ENCODE measurements around the gene TTBK2. TPM values are rescaled to one million over a fixed set of nuclear protein-coding genes. Genes with fewer than 3 reads are reported as not detected.

TTBK2 gene
- total RNA-seq, 1 experiment from 2014 or later = 25.5 TPM

- Mint-ChIP-seq H3K36me3 (ENCODE audit: insufficient read depth, unreplicated experiment) (no peaks in the 10 kb centered on the region), H3K9me3 (ENCODE audit: unreplicated experiment) (no peaks in the 10 kb centered on the region), H3K27me3 (ENCODE audit: insufficient read depth, unreplicated experiment) (no peaks in the 10 kb centered on the region), H3K4me3 (ENCODE audit: unreplicated experiment) (no peak overlapping the region), H3K27ac (ENCODE audit: low read depth, unreplicated experiment) (no peak overlapping the region), H3K4me1 (ENCODE audit: insufficient read depth, unreplicated experiment) (peaks cover 6% of the 10 kb centered on the region)
- DNase-seq (ENCODE audit: unreplicated experiment) = no peak
- no TSS peak for BruUV-seq (replicated peaks)
- no peak for TF ChIP-seq CTCF (IDR thresholded peaks at IDR 0.05; ENCODE audit: unreplicated experiment)
- intact Hi-C loops (cut with micrococcal nuclease) = no loop called here
- ChIA-PET POLR2A (interaction anchor here (1.3 kb wide), 1 partner anchor 14 kb away, joined by 5 read pairs; no protein-coding TSS in a partner anchor), CTCF (interaction anchor here (0.7 kb wide), 1 partner anchor 1178 kb away, joined by 3 read pairs; no protein-coding TSS in a partner anchor)
These were observed 44.4 kb downstream of the TTBK2 start for GRCh38 chr15:42876224-42876623.

GRCh38 chr15:42868683-42869082 is 51.9 kb downstream of the TTBK2 start:
- no peak overlapping the region for H3K4me3 Mint-ChIP-seq (ENCODE audit: unreplicated experiment)
- DNase-seq (ENCODE audit: unreplicated experiment) = no peak
- POLR2A ChIA-PET = interaction anchor here (0.6 kb wide), 1 partner anchor 9 kb away, joined by 3 read pairs; no protein-coding TSS in a partner anchor
- no peaks in the 10 kb centered on the region for H3K27me3 Mint-ChIP-seq (ENCODE audit: insufficient read depth, unreplicated experiment)
- intact Hi-C loops (cut with micrococcal nuclease) = no loop called here
- TF ChIP-seq CTCF (IDR thresholded peaks at IDR 0.05; ENCODE audit: unreplicated experiment) = no peak
- H3K27ac Mint-ChIP-seq (ENCODE audit: low read depth, unreplicated experiment) = no peak overlapping the region
- H3K4me1 Mint-ChIP-seq (ENCODE audit: insufficient read depth, unreplicated experiment) = peaks cover 10% of the 10 kb centered on the region
- peaks cover 15% of the 10 kb centered on the region for H3K36me3 Mint-ChIP-seq (ENCODE audit: insufficient read depth, unreplicated experiment)
- no peaks in the 10 kb centered on the region for H3K9me3 Mint-ChIP-seq (ENCODE audit: unreplicated experiment)
- BruUV-seq (replicated peaks) = no TSS peak
- CTCF ChIA-PET = no interaction called here

- no peak for TF ChIP-seq CTCF (IDR thresholded peaks at IDR 0.05; ENCODE audit: unreplicated experiment)
- Mint-ChIP-seq H3K27ac (ENCODE audit: low read depth, unreplicated experiment) (no peak overlapping the region), H3K9me3 (ENCODE audit: unreplicated experiment) (no peaks in the 10 kb centered on the region), H3K4me1 (ENCODE audit: insufficient read depth, unreplicated experiment) (peaks cover 20% of the 10 kb centered on the region), H3K36me3 (ENCODE audit: insufficient read depth, unreplicated experiment) (peaks cover 22% of the 10 kb centered on the region), H3K27me3 (ENCODE audit: insufficient read depth, unreplicated experiment) (no peaks in the 10 kb centered on the region), H3K4me3 (ENCODE audit: unreplicated experiment) (no peak overlapping the region)
- intact Hi-C loops (cut with micrococcal nuclease) = no loop called here
- ChIA-PET CTCF (no interaction called here), POLR2A (no interaction called here)
- no TSS peak for BruUV-seq (replicated peaks)
- peak; percentile 6 for DNase-seq (ENCODE audit: unreplicated experiment)
These were observed 56.9 kb downstream of the TTBK2 start for GRCh38 chr15:42863572-42864239.

GRCh38 chr15:42858999-42859789 is 61.4 kb downstream of the TTBK2 start:
- TF ChIP-seq CTCF (IDR thresholded peaks at IDR 0.05; ENCODE audit: unreplicated experiment) = no peak
- DNase-seq (ENCODE audit: unreplicated experiment) = no peak
- Mint-ChIP-seq H3K4me1 (ENCODE audit: insufficient read depth, unreplicated experiment) (peaks cover 15% of the 10 kb centered on the region), H3K36me3 (ENCODE audit: insufficient read depth, unreplicated experiment) (peaks cover 15% of the 10 kb centered on the region), H3K9me3 (ENCODE audit: unreplicated experiment) (no peaks in the 10 kb centered on the region), H3K27me3 (ENCODE audit: insufficient read depth, unreplicated experiment) (no peaks in the 10 kb centered on the region), H3K27ac (ENCODE audit: low read depth, unreplicated experiment) (no peak overlapping the region), H3K4me3 (ENCODE audit: unreplicated experiment) (no peak overlapping the region)
- CTCF ChIA-PET = no interaction called here
- intact Hi-C loops (cut with micrococcal nuclease) = no loop called here
- POLR2A ChIA-PET = interaction anchor here (0.7 to 1.5 kb wide), 3 partner anchors 10 to 23 kb away, joined by 3 to 5 read pairs (median 3); no protein-coding TSS in a partner anchor
- no TSS peak for BruUV-seq (replicated peaks)

Measured in MCF 10A (cell line).